Panc1 (cell line): ENCODE data around the gene HCLS1.

ENCODE experiments used
- CTCF ChIP-seq: fragments of 450-650 bp; IDR thresholded peaks from 2 replicates; pipeline ENCODE4 v1.5.1; 2017; ENCODE audit warnings: mild to moderate bottlenecking
- POLR2AphosphoS5 ChIP-seq: IDR thresholded peaks from 2 replicates; pipeline ENCODE4 v1.6.1; 2012; ENCODE audit warnings: mild to moderate bottlenecking, low read depth, low read length, moderate library complexity

GRCh38 chr3:121651684-121652083, 9.0 kb downstream of the HCLS1 start:
- TF ChIP-seq POLR2AphosphoS5 (no peak), CTCF (no peak)
